T-helper 2 cell treated with Interferon-gamma antibody and Interleukin-4, amounts not matched to agents 5 μg/mL and 100 μg/mL, for 36 hours (primary cell): ENCODE measurements around the gene PLEKHO1.
A peak's percentile ranks its signal among the peaks of the same experiment; 100 is the strongest.

Source experiments
- DNase-seq: peaks from one replicate; pipeline ENCODE4 v3.0.0; 2021; ENCODE audit warnings: low spot score
- H3K27ac Mint-ChIP-seq: one replicate; pipeline ENCODE4 v1.8.0; 2021; ENCODE audit warnings: mild to moderate bottlenecking, mixed read lengths
- H3K27me3 Mint-ChIP-seq: one replicate; pipeline ENCODE4 v1.8.0; 2021; ENCODE audit warnings: low read depth, mixed read lengths
- H3K36me3 Mint-ChIP-seq: one replicate; pipeline ENCODE4 v1.8.0; 2021; ENCODE audit warnings: low read depth, mixed read lengths
- H3K4me1 Mint-ChIP-seq: one replicate; pipeline ENCODE4 v1.8.0; 2021; ENCODE audit warnings: low read depth, mixed read lengths
- H3K4me3 Mint-ChIP-seq: one replicate; pipeline ENCODE4 v1.8.0; 2022; ENCODE audit warnings: mild to moderate bottlenecking, moderate library complexity, mixed read lengths
- H3K9me3 Mint-ChIP-seq: one replicate; pipeline ENCODE4 v1.8.0; 2021; ENCODE audit warnings: mixed read lengths

Gene PLEKHO1

GRCh38 chr1:150155413-150156071 is 5.8 kb downstream of the PLEKHO1 start:
- Mint-ChIP-seq H3K36me3 (peaks cover 83% of the 10 kb centered on the region), H3K9me3 (no peaks in the 10 kb centered on the region), H3K4me1 (peaks cover 49% of the 10 kb centered on the region), H3K27ac (peak overlapping the region; percentile 14), H3K4me3 (no peak overlapping the region), H3K27me3 (peaks cover 5% of the 10 kb centered on the region)
- no peak for DNase-seq

GRCh38 chr1:150156868-150157603 is 7.3 kb downstream of the PLEKHO1 start:
- H3K36me3 Mint-ChIP-seq: peaks cover 81% of the 10 kb centered on the region
- H3K9me3 Mint-ChIP-seq: no peaks in the 10 kb centered on the region
- no peak for DNase-seq
- no peak overlapping the region for H3K4me3 Mint-ChIP-seq
- H3K4me1 Mint-ChIP-seq: peaks cover 52% of the 10 kb centered on the region
- H3K27me3 Mint-ChIP-seq: no peaks in the 10 kb centered on the region
- no peak overlapping the region for H3K27ac Mint-ChIP-seq

GRCh38 chr1:150159550-150159949 is 9.8 kb downstream of the PLEKHO1 start:
- Mint-ChIP-seq H3K27ac (no peak overlapping the region), H3K4me3 (no peak overlapping the region), H3K36me3 (peaks cover 62% of the 10 kb centered on the region), H3K4me1 (peaks cover 51% of the 10 kb centered on the region), H3K9me3 (no peaks in the 10 kb centered on the region), H3K27me3 (peaks cover 2% of the 10 kb centered on the region)
- no peak for DNase-seq

GRCh38 chr1:150160964-150161621 is 11.4 kb downstream of the PLEKHO1 start:
- peaks cover 54% of the 10 kb centered on the region for H3K4me1 Mint-ChIP-seq
- peaks cover 47% of the 10 kb centered on the region for H3K36me3 Mint-ChIP-seq
- H3K9me3 Mint-ChIP-seq: no peaks in the 10 kb centered on the region
- DNase-seq: no peak
- peak overlapping the region; percentile 49 for H3K4me3 Mint-ChIP-seq
- H3K27ac Mint-ChIP-seq: peak overlapping the region; percentile 66
- H3K27me3 Mint-ChIP-seq: peaks cover 2% of the 10 kb centered on the region

GRCh38 chr1:150161747-150162581 is 12.2 kb downstream of the PLEKHO1 start:
- H3K27ac Mint-ChIP-seq: peak overlapping the region; percentile 62
- no peak overlapping the region for H3K4me3 Mint-ChIP-seq
- peaks cover 54% of the 10 kb centered on the region for H3K4me1 Mint-ChIP-seq

GRCh38 chr1:150162582-150162861 is 12.8 kb downstream of the PLEKHO1 start:
- H3K4me3 Mint-ChIP-seq: peak overlapping the region; percentile 27

More at GRCh38 chr1:150161747-150162581, 12.2 kb downstream of the PLEKHO1 start:
- H3K9me3 Mint-ChIP-seq: no peaks in the 10 kb centered on the region
- H3K27me3 Mint-ChIP-seq: peaks cover 2% of the 10 kb centered on the region
- peaks cover 40% of the 10 kb centered on the region for H3K36me3 Mint-ChIP-seq
- no peak for DNase-seq

GRCh38 chr1:150162862-150163706 is 13.4 kb downstream of the PLEKHO1 start:
- Mint-ChIP-seq H3K9me3 (no peaks in the 10 kb centered on the region), H3K27ac (peak overlapping the region; percentile 13), H3K4me3 (peak overlapping the region; percentile 27), H3K4me1 (peaks cover 51% of the 10 kb centered on the region), H3K36me3 (peaks cover 29% of the 10 kb centered on the region), H3K27me3 (peaks cover 2% of the 10 kb centered on the region)
- no peak for DNase-seq

More at GRCh38 chr1:150162582-150162861, 12.8 kb downstream of the PLEKHO1 start:
- Mint-ChIP-seq H3K4me1 (peaks cover 54% of the 10 kb centered on the region), H3K9me3 (no peaks in the 10 kb centered on the region), H3K36me3 (peaks cover 34% of the 10 kb centered on the region), H3K27me3 (peaks cover 2% of the 10 kb centered on the region), H3K27ac (peak overlapping the region; percentile 62)
- DNase-seq: no peak

GRCh38 chr1:150164224-150164623 is 14.5 kb downstream of the PLEKHO1 start:
- Mint-ChIP-seq H3K27me3 (peaks cover 2% of the 10 kb centered on the region), H3K27ac (no peak overlapping the region), H3K4me3 (no peak overlapping the region), H3K4me1 (peaks cover 50% of the 10 kb centered on the region), H3K9me3 (no peaks in the 10 kb centered on the region), H3K36me3 (peaks cover 20% of the 10 kb centered on the region)
- DNase-seq: no peak

- no peaks in the 10 kb centered on the region for H3K9me3 Mint-ChIP-seq
- H3K4me3 Mint-ChIP-seq: no peak overlapping the region
- no peak for DNase-seq
- peaks cover 2% of the 10 kb centered on the region for H3K27me3 Mint-ChIP-seq
- peaks cover 46% of the 10 kb centered on the region for H3K4me1 Mint-ChIP-seq
- H3K36me3 Mint-ChIP-seq: peaks cover 16% of the 10 kb centered on the region
- H3K27ac Mint-ChIP-seq: no peak overlapping the region
These were observed 15.1 kb downstream of the PLEKHO1 start for GRCh38 chr1:150164779-150165178.

- H3K27ac Mint-ChIP-seq: no peak overlapping the region
- H3K27me3 Mint-ChIP-seq: peaks cover 2% of the 10 kb centered on the region
- H3K4me1 Mint-ChIP-seq: peaks cover 36% of the 10 kb centered on the region
- no peak overlapping the region for H3K4me3 Mint-ChIP-seq
- peak; percentile 31 for DNase-seq
- peaks cover 6% of the 10 kb centered on the region for H3K36me3 Mint-ChIP-seq
- no peaks in the 10 kb centered on the region for H3K9me3 Mint-ChIP-seq
These were observed 16.2 kb downstream of the PLEKHO1 start for GRCh38 chr1:150165622-150166612.

GRCh38 chr1:150168960-150169601 is 19.4 kb downstream of the PLEKHO1 start:
- Mint-ChIP-seq H3K4me3 (no peak overlapping the region), H3K9me3 (no peaks in the 10 kb centered on the region), H3K36me3 (no peaks in the 10 kb centered on the region), H3K27ac (no peak overlapping the region), H3K27me3 (peaks cover 4% of the 10 kb centered on the region), H3K4me1 (peaks cover 13% of the 10 kb centered on the region)
- DNase-seq: peak; percentile 40

GRCh38 chr1:150171801-150172200 is 22.1 kb downstream of the PLEKHO1 start:
- Mint-ChIP-seq H3K4me1 (peaks cover 2% of the 10 kb centered on the region), H3K27ac (no peak overlapping the region), H3K27me3 (peaks cover 3% of the 10 kb centered on the region), H3K36me3 (no peaks in the 10 kb centered on the region), H3K9me3 (no peaks in the 10 kb centered on the region), H3K4me3 (no peak overlapping the region)
- no peak for DNase-seq
